ENCODE measurements around the gene GCHFR. TPM values are rescaled to one million over a fixed set of nuclear protein-coding genes. Genes with fewer than 3 reads are reported as not detected.

GCHFR gene
- polyA plus RNA-seq, 1 of the 3 experiments (the other 2 are of a cell fraction) = 0.67 TPM

DNA sequence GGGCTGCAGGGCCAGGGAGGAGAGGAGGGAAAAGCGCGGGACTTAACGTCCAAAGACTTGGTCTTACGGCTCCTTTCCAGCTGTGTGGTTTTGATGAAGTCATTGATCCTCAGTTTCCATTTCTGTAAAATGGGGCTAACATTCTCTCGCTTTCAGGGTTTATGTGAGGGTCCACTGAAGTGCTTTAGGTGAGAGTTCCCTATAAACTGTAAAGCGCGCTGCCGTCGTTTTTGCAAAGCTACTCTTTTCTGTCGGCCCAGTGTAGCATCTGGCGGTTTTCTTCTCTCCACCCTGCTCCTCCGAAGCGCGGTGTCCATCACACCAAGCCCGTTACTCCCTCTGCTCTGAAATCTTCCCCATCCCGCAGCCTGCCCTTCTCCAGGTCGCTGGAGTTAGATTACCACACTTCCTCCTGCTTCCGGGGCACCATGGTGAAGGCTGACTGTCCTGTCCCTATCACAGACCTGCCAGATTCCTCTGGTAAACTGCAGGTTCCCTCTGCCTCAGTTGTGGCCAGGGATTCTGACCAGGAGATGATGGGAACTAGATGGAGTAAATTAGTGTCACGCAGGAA, 44.1 kb downstream of the GCHFR start:
- ChIA-PET POLR2A (interaction anchor here (0.8 kb wide), 1 partner anchor 26 kb away, joined by 3 read pairs; no protein-coding TSS in a partner anchor), CTCF (interaction anchor here (0.5 to 2.9 kb wide), 6 partner anchors 25 to 129 kb away, joined by 3 to 11 read pairs (median 3); partner anchors contain the start of gene RHOV)
- Histone ChIP-seq H3K79me2 (ENCODE audit: insufficient read depth) (peaks cover 56% of the 10 kb centered on the region), H3K4me3 (ENCODE audit: low read depth in 2 of 2, low read length in 1 of 2) (peak overlapping the region; percentile 94 to 98), H3K36me3 (replicated peaks in 1 of 2; ENCODE audit: control insufficient read depth in 1 of 2, insufficient read depth in 2 of 2, low read length in 1 of 2) (peaks cover 12 to 27% of the 10 kb centered on the region in 2 experiments), H3K9me2 (no peaks in the 10 kb centered on the region), H3F3A (replicated peaks; ENCODE audit: insufficient read depth) (no peaks in the 10 kb centered on the region), H3K4me2 (peak overlapping the region; percentile 96), H3K9me3 (no peaks in the 10 kb centered on the region), H3K27ac (ENCODE audit: low read depth in 2 of 2, low read length in 1 of 2) (peak overlapping the region in 1 of 2 experiments; percentile 68; a peak in 1 of 4 replicates), H3K9ac (peak overlapping the region; percentile 62), H3K4me1 (ENCODE audit: control insufficient read depth in 1 of 2, insufficient read depth in 2 of 2, low read depth in 1 of 2, low read length in 1 of 2) (peaks cover 4 to 15% of the 10 kb centered on the region in 2 experiments; a peak in 1 of 4 replicates), H4K20me1 (ENCODE audit: insufficient read depth) (no peaks in the 10 kb centered on the region), H2AFZ (ENCODE audit: low read depth) (peak overlapping the region; percentile 85; the same call in 1 of the 2 replicates), H3K27me3 (ENCODE audit: insufficient read depth) (no peaks in the 10 kb centered on the region)
- peak; percentile 31 for DNase-seq
- no peak for TF ChIP-seq ELF1 (IDR thresholded peaks at IDR 0.05)
- 18% methylated on average over 19 of the region's 19 CpGs for WGBS (ENCODE audit: low lambda C conversion rate)

GRCh38 chr15:40808861-40809450, 45.1 kb downstream of the GCHFR start:
- Histone ChIP-seq H3K9me2 (no peaks in the 10 kb centered on the region), H3K9ac (no peak overlapping the region), H3F3A (replicated peaks; ENCODE audit: insufficient read depth) (no peaks in the 10 kb centered on the region), H4K20me1 (ENCODE audit: insufficient read depth) (no peaks in the 10 kb centered on the region), H3K4me1 (ENCODE audit: control insufficient read depth in 1 of 2, insufficient read depth in 2 of 2, low read depth in 1 of 2, low read length in 1 of 2) (peaks cover 4 to 15% of the 10 kb centered on the region in 2 experiments; a peak in 1 of 4 replicates), H3K36me3 (replicated peaks in 1 of 2; ENCODE audit: control insufficient read depth in 1 of 2, insufficient read depth in 2 of 2, low read length in 1 of 2) (peaks cover 10 to 37% of the 10 kb centered on the region in 2 experiments), H2AFZ (ENCODE audit: low read depth) (no peak overlapping the region), H3K4me3 (ENCODE audit: low read depth in 2 of 2, low read length in 1 of 2) (no peak overlapping the region), H3K9me3 (no peaks in the 10 kb centered on the region), H3K79me2 (ENCODE audit: insufficient read depth) (peaks cover 46% of the 10 kb centered on the region), H3K27me3 (ENCODE audit: insufficient read depth) (no peaks in the 10 kb centered on the region), H3K4me2 (peak overlapping the region; percentile 96; the same call in 1 of the 2 replicates), H3K27ac (ENCODE audit: low read depth in 2 of 2, low read length in 1 of 2) (no peak overlapping the region)
- POLR2A ChIA-PET = no interaction called here
- CTCF ChIA-PET = interaction anchor here (0.9 to 2.9 kb wide), 3 partner anchors 62 to 83 kb away, joined by 3 to 11 read pairs (median 3); partner anchors contain the start of gene RHOV
- WGBS (ENCODE audit: low lambda C conversion rate) = 94% methylated on average over 8 of the region's 8 CpGs
- no peak for DNase-seq
- no peak for TF ChIP-seq ELF1 (IDR thresholded peaks at IDR 0.05)
- TF ChIP-seq EZH2phosphoT487 (IDR thresholded peaks at IDR 0.05; ENCODE audit: borderline replicate concordance, low read depth) = no peak
- no peak for TF ChIP-seq EP300 (IDR thresholded peaks at IDR 0.05; ENCODE audit: borderline replicate concordance in 1 of 2, low read depth in 1 of 2, low read length in 1 of 2)
- no peak for TF ChIP-seq TAF1 (IDR thresholded peaks at IDR 0.05; ENCODE audit: borderline replicate concordance, low read depth, low read length)
- no peak for TF ChIP-seq PBX3 (IDR thresholded peaks at IDR 0.05)
- TF ChIP-seq, protein P1, sequence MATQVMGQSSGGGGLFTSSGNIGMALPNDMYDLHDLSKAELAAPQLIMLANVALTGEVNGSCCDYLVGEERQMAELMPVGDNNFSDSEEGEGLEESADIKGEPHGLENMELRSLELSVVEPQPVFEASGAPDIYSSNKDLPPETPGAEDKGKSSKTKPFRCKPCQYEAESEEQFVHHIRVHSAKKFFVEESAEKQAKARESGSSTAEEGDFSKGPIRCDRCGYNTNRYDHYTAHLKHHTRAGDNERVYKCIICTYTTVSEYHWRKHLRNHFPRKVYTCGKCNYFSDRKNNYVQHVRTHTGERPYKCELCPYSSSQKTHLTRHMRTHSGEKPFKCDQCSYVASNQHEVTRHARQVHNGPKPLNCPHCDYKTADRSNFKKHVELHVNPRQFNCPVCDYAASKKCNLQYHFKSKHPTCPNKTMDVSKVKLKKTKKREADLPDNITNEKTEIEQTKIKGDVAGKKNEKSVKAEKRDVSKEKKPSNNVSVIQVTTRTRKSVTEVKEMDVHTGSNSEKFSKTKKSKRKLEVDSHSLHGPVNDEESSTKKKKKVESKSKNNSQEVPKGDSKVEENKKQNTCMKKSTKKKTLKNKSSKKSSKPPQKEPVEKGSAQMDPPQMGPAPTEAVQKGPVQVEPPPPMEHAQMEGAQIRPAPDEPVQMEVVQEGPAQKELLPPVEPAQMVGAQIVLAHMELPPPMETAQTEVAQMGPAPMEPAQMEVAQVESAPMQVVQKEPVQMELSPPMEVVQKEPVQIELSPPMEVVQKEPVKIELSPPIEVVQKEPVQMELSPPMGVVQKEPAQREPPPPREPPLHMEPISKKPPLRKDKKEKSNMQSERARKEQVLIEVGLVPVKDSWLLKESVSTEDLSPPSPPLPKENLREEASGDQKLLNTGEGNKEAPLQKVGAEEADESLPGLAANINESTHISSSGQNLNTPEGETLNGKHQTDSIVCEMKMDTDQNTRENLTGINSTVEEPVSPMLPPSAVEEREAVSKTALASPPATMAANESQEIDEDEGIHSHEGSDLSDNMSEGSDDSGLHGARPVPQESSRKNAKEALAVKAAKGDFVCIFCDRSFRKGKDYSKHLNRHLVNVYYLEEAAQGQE (IDR thresholded peaks at IDR 0.05; ENCODE audit: low read depth, low read length) = no peak
- TF ChIP-seq JUND (IDR thresholded peaks at IDR 0.05) = no peak
- TF ChIP-seq GABPA (IDR thresholded peaks at IDR 0.05; ENCODE audit: low read depth) = no peak
- no peak for TF ChIP-seq SMC3 (IDR thresholded peaks at IDR 0.05; ENCODE audit: low read depth, low read length)
- no peak for TF ChIP-seq TEAD4 (IDR thresholded peaks at IDR 0.05; ENCODE audit: borderline replicate concordance, insufficient read depth)
- TF ChIP-seq GATA2 (CRISPR knock-in tag; IDR thresholded peaks at IDR 0.05) = no peak

Measured in SK-N-SH (cell line).